Testis (tissue), 3 donors: Measurements from ENCODE around the gene GIMAP8. TPM values are rescaled to one million over a fixed set of nuclear protein-coding genes. Genes with fewer than 3 reads are reported as not detected.

Experiments
- DNase-seq: peaks from one replicate; pipeline ENCODE4 v3.0.0-alpha.2; 2019
- H3K27ac ChIP-seq, 2 donors: fragments of 200-600 bp; sonication (generic); one replicate each; pipeline ENCODE4 v1.5.1; 2019
- H3K27me3 ChIP-seq: fragments of 200-600 bp; sonication (generic); one replicate; pipeline ENCODE4 v1.5.1; 2019
- H3K36me3 ChIP-seq: fragments of 200-600 bp; sonication (generic); one replicate; pipeline ENCODE4 v1.5.1; 2017; ENCODE audit warnings: low read depth; ENCODE audit errors: missing control alignments
- H3K4me1 ChIP-seq: fragments of 200-600 bp; sonication (generic); one replicate; pipeline ENCODE4 v1.5.1; 2019
- H3K4me3 ChIP-seq, 2 donors: fragments of 200-600 bp; sonication (generic); one replicate each; pipeline ENCODE4 v1.5.1; 2017 to 2019
- H3K9me3 ChIP-seq: fragments of 200-600 bp; sonication (generic); one replicate; pipeline ENCODE4 v1.5.1; 2017
- POLR2A ChIP-seq: fragments of 450-650 bp; IDR thresholded peaks from one replicate; pipeline ENCODE4 v1.6.1; 2017; ENCODE audit warnings: antibody characterized with exemption, mild to moderate bottlenecking, moderate library complexity
- WGBS, 2 donors: methylation state at CpG; one replicate each; pipeline ENCODE4 v1.1.5; 2018; 5-methylcytosine and 5-hydroxymethylcytosine counted together
- intact Hi-C: fragments of 100-400 bp; cut with DNase I; formaldehyde crosslinking; loops from one replicate; pipeline ENCODE4 v1.15.1; 2023; ENCODE audit warnings: low total_unique reads
- polyA plus RNA-seq: library from polyadenylated mRNA; stranded (reverse); fragments of 350-450 nt; fragmentation: Illumina TruSeq; extraction: RNeasy Lipid Tissue Mini Kit (QIAGEN cat#74804); gene quantifications from one replicate; pipeline ENCODE4 v1.2.3, GENCODE V29; 2014; ENCODE audit warnings: low read depth, low replicate concordance; ENCODE audit not compliant: insufficient read depth
- total RNA-seq, 2 donors: library from RNA; depleted of rRNA; stranded (reverse); fragments of >200 nt; gene quantifications; one replicate each; pipeline ENCODE4 v1.2.3, GENCODE V29; 2016
- TF ChIP-seq, protein P1 (sequence below), 3 experiments: fragments of 450-650 bp in 2 of 3; fragments of 200-600 bp in 1 of 3; sonication (generic) in 1 of 3; IDR thresholded peaks; one replicate each; pipeline ENCODE4 v1.5.1; 2016 to 2019; ENCODE audit warnings: antibody characterized with exemption in 3 of 3, mild to moderate bottlenecking in 2 of 3, moderate library complexity in 1 of 3

GIMAP8 gene
- total and polyA plus RNA-seq, 3 donors from 2014 or later: 3.8 to 6.8 (median 3.8) TPM

DNA sequence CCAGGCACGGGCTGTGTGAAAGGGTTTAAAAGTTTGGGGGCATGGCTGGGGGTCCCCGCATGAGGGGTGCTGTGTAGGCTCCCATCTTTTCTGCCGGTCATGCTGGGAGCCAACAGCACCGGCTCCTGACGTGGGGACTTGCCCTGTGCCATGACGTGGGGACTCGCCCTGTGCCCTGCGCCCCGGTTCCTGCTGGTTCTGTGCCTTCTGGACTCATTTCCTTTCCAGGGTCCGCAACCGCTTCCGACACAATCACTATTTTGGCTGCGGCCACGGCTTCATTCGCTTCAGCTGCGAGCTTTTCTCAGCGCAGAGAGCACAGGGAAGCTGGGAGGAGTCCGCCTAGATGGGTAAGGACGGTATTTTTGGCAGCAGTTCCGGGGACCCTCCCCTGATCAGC, 7.6 kb upstream of the GIMAP8 start:
- no peak for TF ChIP-seq POLR2A
- TF ChIP-seq, protein P1, sequence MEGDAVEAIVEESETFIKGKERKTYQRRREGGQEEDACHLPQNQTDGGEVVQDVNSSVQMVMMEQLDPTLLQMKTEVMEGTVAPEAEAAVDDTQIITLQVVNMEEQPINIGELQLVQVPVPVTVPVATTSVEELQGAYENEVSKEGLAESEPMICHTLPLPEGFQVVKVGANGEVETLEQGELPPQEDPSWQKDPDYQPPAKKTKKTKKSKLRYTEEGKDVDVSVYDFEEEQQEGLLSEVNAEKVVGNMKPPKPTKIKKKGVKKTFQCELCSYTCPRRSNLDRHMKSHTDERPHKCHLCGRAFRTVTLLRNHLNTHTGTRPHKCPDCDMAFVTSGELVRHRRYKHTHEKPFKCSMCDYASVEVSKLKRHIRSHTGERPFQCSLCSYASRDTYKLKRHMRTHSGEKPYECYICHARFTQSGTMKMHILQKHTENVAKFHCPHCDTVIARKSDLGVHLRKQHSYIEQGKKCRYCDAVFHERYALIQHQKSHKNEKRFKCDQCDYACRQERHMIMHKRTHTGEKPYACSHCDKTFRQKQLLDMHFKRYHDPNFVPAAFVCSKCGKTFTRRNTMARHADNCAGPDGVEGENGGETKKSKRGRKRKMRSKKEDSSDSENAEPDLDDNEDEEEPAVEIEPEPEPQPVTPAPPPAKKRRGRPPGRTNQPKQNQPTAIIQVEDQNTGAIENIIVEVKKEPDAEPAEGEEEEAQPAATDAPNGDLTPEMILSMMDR (IDR thresholded peaks at IDR 0.05): no peak
- intact Hi-C loops: no loop called here
- no peaks in the 10 kb centered on the region for H3K4me1 ChIP-seq

DNA sequence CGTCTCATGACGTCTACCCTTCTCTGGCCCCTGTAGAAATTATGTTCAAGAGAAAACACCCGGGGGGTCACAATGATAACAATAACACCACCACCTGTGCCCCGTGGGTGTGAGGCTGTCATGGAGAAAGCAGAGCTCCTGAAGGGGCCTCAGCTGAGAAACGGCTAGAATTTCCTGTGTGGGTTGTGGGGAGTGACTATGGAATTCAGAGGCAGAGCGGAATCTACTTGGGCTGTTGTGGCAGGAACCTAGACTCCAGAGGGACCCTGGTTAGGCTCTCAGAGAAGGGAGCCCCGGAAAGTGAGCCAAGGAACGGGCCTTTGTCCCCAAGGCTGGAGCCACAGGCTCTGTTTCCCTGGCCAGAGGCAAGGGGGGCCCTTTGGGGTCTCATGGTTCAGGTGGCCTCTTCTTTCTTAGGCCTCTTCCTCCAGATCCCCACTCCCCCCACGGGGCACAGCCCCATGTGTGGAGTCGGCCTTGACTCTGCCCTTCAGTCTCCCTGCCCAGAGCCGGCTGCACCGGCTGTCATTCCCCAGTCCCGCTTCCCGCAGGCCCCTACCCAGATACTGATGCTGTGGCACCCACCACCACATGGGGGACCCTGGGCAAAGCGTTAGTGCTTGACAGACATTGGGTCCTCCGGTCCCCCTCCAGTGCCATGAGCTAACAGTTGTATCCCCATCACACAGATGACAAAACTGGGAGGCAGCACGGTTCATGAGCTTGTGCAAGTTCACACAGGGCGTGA, 6.5 kb upstream of the GIMAP8 start:
- no peak for DNase-seq
- intact Hi-C loops: no loop called here
- 76 to 78% methylated on average over 16 to 18 of the region's 18 CpGs for WGBS, 2 donors

More for the DNA sequence above, 7.6 kb upstream of the GIMAP8 start:
- no peak overlapping the region for H3K27ac ChIP-seq
- no peak for DNase-seq
- peak overlapping the region; percentile 16 to 46 for H3K4me3 ChIP-seq
- H3K27me3 ChIP-seq: no peaks in the 10 kb centered on the region
- no peaks in the 10 kb centered on the region for H3K36me3 ChIP-seq
- 70 to 71% methylated on average over 17 to 20 of the region's 20 CpGs for WGBS, 2 donors
- no peaks in the 10 kb centered on the region for H3K9me3 ChIP-seq

DNA sequence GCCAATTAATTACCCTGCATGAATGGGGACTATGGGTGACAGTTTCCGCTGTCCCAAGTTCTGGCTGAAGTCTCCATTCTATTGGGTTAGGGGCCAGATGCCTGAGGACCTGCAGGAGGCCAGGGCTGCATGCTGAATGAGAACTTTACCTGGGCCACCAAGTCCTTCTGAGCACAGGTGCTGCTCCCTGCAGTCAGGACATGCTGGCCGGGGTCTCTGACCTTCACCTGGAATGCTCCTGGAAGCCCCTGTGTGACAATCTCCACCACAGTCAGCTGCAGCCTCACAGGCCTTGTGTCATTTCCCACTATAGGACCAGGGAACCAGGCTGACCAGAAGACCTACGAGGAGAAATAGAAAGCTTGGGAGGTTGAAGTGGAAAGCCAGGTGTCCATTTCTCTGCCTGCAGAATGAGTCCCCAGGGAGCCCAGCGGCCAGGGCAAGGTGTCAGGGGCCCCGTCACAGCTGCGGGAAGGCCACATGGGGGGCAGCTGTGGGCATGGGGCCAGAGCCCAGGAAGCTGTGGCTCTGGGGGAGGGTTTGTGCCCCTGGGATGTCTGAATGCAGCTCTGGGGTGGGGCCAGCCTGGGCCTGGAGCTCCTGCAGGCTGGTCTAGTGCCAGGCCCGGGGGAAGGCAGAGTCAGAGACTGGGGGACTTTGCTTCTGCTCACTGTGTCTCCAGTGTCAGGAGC, 5.6 kb upstream of the GIMAP8 start:
- H3K27ac ChIP-seq: no peak overlapping the region
- WGBS, 2 donors: 54 to 85% methylated on average over 4 to 7 of the region's 7 CpGs
- H3K36me3 ChIP-seq: no peaks in the 10 kb centered on the region
- no peak for TF ChIP-seq POLR2A
- TF ChIP-seq, protein P1 (IDR thresholded peaks at IDR 0.05): no peak
- H3K27me3 ChIP-seq: no peaks in the 10 kb centered on the region
- intact Hi-C loops: loop anchor here (5.0 kb wide), 1 partner anchor 312 kb away; no protein-coding TSS in a partner anchor
- H3K4me3 ChIP-seq: no peak overlapping the region
- no peak for DNase-seq
- H3K4me1 ChIP-seq: peaks cover 3% of the 10 kb centered on the region
- H3K9me3 ChIP-seq: no peaks in the 10 kb centered on the region

More for the DNA sequence above, 6.5 kb upstream of the GIMAP8 start:
- TF ChIP-seq, protein P1 (IDR thresholded peaks at IDR 0.05): no peak
- TF ChIP-seq POLR2A: no peak
- no peak overlapping the region for H3K27ac ChIP-seq
- no peaks in the 10 kb centered on the region for H3K36me3 ChIP-seq
- peaks cover 3% of the 10 kb centered on the region for H3K4me1 ChIP-seq
- H3K4me3 ChIP-seq: no peak overlapping the region
- H3K27me3 ChIP-seq: no peaks in the 10 kb centered on the region
- no peaks in the 10 kb centered on the region for H3K9me3 ChIP-seq

DNA sequence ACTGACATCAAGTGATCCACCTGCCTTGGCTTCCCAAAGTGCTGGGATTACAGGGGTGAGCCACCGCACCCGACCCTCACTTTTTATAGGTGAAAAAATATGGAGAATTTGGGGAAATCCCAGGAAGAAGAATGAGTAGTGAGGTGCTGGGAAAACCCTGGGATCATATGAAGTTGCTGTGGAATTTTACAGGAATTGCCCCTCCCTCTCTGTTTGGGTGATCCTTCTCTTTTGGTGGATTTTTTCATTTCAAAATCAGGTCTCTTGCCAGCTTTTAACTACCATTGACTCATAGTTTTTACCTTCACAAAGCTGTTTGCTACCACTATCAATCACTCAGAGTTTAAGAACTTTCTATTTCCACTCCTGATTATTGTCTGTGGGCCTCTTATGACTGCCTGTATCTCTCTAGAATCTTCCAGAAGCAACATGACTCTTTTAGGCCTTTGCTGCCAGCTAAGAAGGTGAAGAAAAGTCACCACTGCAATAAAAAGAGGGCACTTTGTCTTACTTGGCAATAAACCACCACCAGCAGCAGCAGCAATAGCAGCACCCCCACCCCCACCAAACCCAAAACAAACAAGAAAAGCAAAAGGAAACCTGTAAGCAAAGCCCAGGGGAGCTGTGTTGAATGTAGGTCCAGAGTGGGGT, 4.0 kb upstream of the GIMAP8 start:
- 93 to 94% methylated on average over 2 of the region's 2 CpGs for WGBS, 2 donors
- Histone ChIP-seq H3K9me3 (no peaks in the 10 kb centered on the region), H3K36me3 (no peaks in the 10 kb centered on the region), H3K27ac (no peak overlapping the region), H3K27me3 (no peaks in the 10 kb centered on the region), H3K4me3 (no peak overlapping the region), H3K4me1 (peaks cover 3% of the 10 kb centered on the region)
- DNase-seq: no peak
- TF ChIP-seq, protein P1 (IDR thresholded peaks at IDR 0.05): no peak
- no peak for TF ChIP-seq POLR2A
- intact Hi-C loops: loop anchor here (5.0 kb wide), 1 partner anchor 311 kb away; no protein-coding TSS in a partner anchor
